ENCODE measurements around the gene FBXO5.

Gene FBXO5, protein sequence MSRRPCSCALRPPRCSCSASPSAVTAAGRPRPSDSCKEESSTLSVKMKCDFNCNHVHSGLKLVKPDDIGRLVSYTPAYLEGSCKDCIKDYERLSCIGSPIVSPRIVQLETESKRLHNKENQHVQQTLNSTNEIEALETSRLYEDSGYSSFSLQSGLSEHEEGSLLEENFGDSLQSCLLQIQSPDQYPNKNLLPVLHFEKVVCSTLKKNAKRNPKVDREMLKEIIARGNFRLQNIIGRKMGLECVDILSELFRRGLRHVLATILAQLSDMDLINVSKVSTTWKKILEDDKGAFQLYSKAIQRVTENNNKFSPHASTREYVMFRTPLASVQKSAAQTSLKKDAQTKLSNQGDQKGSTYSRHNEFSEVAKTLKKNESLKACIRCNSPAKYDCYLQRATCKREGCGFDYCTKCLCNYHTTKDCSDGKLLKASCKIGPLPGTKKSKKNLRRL

DNA sequence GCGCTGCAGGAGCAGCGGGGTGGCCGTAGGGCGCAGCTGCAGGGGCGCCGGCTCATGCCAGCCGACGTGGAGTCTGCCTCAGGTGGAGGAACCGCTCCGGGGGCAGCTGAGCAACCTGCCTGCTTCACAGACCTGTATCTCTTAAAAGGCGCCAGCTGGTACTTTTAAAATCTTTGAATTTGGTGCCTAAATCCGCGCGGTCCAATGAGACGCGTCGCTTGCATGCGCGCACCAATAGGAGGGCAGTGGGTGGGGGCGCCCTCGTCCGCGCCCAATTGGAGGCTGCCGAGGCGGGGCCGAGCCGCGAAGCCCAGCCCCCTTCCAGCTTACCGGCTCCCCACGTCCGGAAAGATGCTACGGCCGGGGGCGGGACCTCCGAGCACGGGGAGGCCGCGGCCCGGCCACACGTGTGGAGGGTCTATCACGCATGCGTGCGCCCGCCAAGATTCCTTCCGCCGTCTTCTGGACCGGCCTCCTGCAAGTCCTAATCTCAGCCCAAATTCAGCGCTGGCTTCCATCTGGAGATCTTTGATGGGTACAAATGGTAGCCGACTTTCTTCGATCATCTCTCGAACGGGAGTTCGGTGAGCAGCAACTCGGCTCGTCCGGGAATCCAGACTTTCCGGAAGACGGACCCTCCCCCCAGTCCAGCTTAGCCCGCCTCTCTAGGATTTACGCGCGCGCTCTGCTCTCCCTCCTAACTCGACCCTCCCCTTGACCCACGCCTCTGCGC is at the start of gene FBXO5:
Gene FBXO5, minus strand, starts transcription at position 138 of the 733 bp plus-strand sequence. Its CDS starts 82 bp downstream, at position 56.
- Histone ChIP-seq H3K4me3 (ENCODE audit: low read length) (peak within 1 kb of the TSS; percentile 81), H3F3A (ENCODE audit: control insufficient read depth, insufficient read depth) (0 out of 2 replicates have a peak, but pooled peaks cover 3% of the 10 kb centered on the region), H3K27ac (ENCODE audit: low read depth, low read length) (peak within 1 kb of the TSS; percentile 87), H3K79me2 (ENCODE audit: control insufficient read depth, low read length) (peaks cover 86% of the 10 kb centered on the region), H3K4me1 (ENCODE audit: control insufficient read depth, low read length) (peaks cover 48% of the 10 kb centered on the region), H3K9me3 (ENCODE audit: control insufficient read depth, insufficient read depth, low read length) (no peaks in the 10 kb centered on the region), H3K4me2 (ENCODE audit: low read length) (peak within 1 kb of the TSS; percentile 78), H3K36me3 (ENCODE audit: control insufficient read depth, low read length) (peaks cover 82% of the 10 kb centered on the region), H3K9me2 (replicated peaks; ENCODE audit: control insufficient read depth, low read length) (no peaks in the 10 kb centered on the region), H3K27me3 (ENCODE audit: control insufficient read depth, low read length) (no peaks in the 10 kb centered on the region), H4K20me1 (ENCODE audit: control insufficient read depth, insufficient read depth, low read depth, low read length) (peaks cover 27% of the 10 kb centered on the region; the same call in 1 of the 2 replicates)
- TF ChIP-seq, protein P1, sequence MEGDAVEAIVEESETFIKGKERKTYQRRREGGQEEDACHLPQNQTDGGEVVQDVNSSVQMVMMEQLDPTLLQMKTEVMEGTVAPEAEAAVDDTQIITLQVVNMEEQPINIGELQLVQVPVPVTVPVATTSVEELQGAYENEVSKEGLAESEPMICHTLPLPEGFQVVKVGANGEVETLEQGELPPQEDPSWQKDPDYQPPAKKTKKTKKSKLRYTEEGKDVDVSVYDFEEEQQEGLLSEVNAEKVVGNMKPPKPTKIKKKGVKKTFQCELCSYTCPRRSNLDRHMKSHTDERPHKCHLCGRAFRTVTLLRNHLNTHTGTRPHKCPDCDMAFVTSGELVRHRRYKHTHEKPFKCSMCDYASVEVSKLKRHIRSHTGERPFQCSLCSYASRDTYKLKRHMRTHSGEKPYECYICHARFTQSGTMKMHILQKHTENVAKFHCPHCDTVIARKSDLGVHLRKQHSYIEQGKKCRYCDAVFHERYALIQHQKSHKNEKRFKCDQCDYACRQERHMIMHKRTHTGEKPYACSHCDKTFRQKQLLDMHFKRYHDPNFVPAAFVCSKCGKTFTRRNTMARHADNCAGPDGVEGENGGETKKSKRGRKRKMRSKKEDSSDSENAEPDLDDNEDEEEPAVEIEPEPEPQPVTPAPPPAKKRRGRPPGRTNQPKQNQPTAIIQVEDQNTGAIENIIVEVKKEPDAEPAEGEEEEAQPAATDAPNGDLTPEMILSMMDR (IDR thresholded peaks at IDR 0.05; ENCODE audit: low read depth, low read length, poor library complexity, severe bottlenecking), result no peak
- no peak for TF ChIP-seq EZH2phosphoT487 (IDR thresholded peaks at IDR 0.05; ENCODE audit: borderline replicate concordance, low read length)

DNA sequence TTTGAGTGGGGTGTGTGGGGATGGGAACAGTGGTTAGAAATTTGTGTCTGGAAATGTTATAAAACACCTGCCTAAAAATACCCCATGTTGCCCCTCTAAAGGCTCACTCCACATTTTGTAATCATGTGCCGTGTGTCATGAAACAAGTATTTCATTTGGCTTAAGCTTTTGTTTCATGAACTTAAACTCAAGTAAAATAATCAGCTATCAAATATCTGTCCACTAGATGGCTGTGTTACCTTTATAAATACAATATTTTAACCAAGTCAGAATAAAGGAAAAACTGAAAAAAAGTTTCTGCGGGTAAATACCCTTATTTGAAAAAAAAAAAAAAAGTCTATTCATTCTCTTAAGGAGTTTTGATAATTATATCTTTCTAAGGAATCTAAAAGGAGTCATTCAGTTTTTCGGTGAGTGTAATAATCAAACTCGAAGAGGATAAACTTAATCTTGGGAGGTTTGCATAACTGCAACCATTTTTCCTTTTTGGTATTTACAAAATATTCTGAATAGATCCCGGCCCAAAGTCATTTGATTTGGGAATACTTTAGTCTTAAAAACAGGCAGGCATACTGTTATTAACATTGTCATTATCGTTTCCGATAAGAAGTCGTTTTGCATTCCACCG is 49.5 kb upstream of the FBXO5 start:
- no peaks in the 10 kb centered on the region for H3K9me3 ChIP-seq (ENCODE audit: control insufficient read depth, insufficient read depth, low read length)
- H3K36me3 ChIP-seq (ENCODE audit: control insufficient read depth, low read length), result no peaks in the 10 kb centered on the region
- no peak overlapping the region for H3K4me2 ChIP-seq (ENCODE audit: low read length)
- H3K79me2 ChIP-seq (ENCODE audit: control insufficient read depth, low read length), result no peaks in the 10 kb centered on the region
- H3K9me2 ChIP-seq (replicated peaks; ENCODE audit: control insufficient read depth, low read length), result no peaks in the 10 kb centered on the region
- no peaks in the 10 kb centered on the region for H3F3A ChIP-seq (ENCODE audit: control insufficient read depth, insufficient read depth)
- no peak overlapping the region for H3K4me3 ChIP-seq (ENCODE audit: low read length)
- TF ChIP-seq, protein P1 (IDR thresholded peaks at IDR 0.05; ENCODE audit: low read depth, low read length, poor library complexity, severe bottlenecking), result peak; percentile 54
- TF ChIP-seq EZH2phosphoT487 (IDR thresholded peaks at IDR 0.05; ENCODE audit: borderline replicate concordance, low read length), result no peak
- H3K4me1 ChIP-seq (ENCODE audit: control insufficient read depth, low read length), result no peaks in the 10 kb centered on the region
- H4K20me1 ChIP-seq (ENCODE audit: control insufficient read depth, insufficient read depth, low read depth, low read length), result no peaks in the 10 kb centered on the region
- H3K27ac ChIP-seq (ENCODE audit: low read depth, low read length), result no peak overlapping the region
- peaks cover 5% of the 10 kb centered on the region; the same call in 1 of the 2 replicates for H3K27me3 ChIP-seq (ENCODE audit: control insufficient read depth, low read length)

DNA sequence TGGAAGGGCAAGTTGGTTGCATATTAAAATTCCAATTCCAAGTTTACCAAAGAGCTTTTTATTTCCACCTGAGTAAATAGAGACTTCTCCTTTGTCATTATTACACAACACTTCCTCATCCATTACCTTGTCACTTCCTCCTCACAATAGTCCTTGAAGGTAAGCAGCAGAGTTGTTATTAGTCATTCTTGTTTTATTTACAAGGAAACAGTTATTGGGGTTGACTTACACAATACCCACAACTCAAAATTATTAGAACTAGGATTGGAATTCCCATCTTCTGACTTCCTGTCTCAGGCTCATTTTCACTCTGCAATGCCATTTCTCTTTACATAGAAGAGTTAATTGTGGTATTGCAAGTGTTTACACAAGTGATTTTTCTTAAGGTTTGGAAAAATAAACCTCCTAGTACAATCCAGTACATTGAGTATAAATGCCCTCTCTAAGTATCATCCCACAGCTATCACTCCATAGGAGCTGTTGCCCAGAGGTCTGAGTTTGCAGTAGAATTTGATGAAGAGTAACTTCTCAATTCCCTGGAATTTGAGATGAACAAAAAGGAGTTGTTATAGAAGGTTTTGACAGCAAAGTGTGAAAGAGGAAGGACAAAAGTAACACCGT is 48.6 kb upstream of the FBXO5 start:
- Histone ChIP-seq H3K4me1 (ENCODE audit: control insufficient read depth, low read length) (no peaks in the 10 kb centered on the region), H3K27me3 (ENCODE audit: control insufficient read depth, low read length) (peaks cover 5% of the 10 kb centered on the region; the same call in 1 of the 2 replicates), H3K9me2 (replicated peaks; ENCODE audit: control insufficient read depth, low read length) (no peaks in the 10 kb centered on the region), H3F3A (ENCODE audit: control insufficient read depth, insufficient read depth) (no peaks in the 10 kb centered on the region), H4K20me1 (ENCODE audit: control insufficient read depth, insufficient read depth, low read depth, low read length) (no peaks in the 10 kb centered on the region), H3K4me3 (ENCODE audit: low read length) (no peak overlapping the region), H3K27ac (ENCODE audit: low read depth, low read length) (no peak overlapping the region), H3K4me2 (ENCODE audit: low read length) (no peak overlapping the region), H3K36me3 (ENCODE audit: control insufficient read depth, low read length) (no peaks in the 10 kb centered on the region), H3K9me3 (ENCODE audit: control insufficient read depth, insufficient read depth, low read length) (no peaks in the 10 kb centered on the region), H3K79me2 (ENCODE audit: control insufficient read depth, low read length) (no peaks in the 10 kb centered on the region)
- TF ChIP-seq, protein P1 (IDR thresholded peaks at IDR 0.05; ENCODE audit: low read depth, low read length, poor library complexity, severe bottlenecking), result no peak
- TF ChIP-seq EZH2phosphoT487 (IDR thresholded peaks at IDR 0.05; ENCODE audit: borderline replicate concordance, low read length), result no peak
